Natural killer cell (primary cell): ENCODE results near the gene UQCC2. TPM values are rescaled to one million over a fixed set of nuclear protein-coding genes. Genes with fewer than 3 reads are reported as not detected.

Experiments
- ATAC-seq, 3 donors: fragments of 150-1000 bp in 2 of 3; fragments of 200-7000 bp in 1 of 3; cut with Tn5 transposase; 1 replicate in 1 of 3; 2 replicates in 2 of 3; pipeline ENCODE4 v1.10.0; 2021; ENCODE audit warnings: mild to moderate bottlenecking in 2 of 3, moderate library complexity in 2 of 3
- DNase-seq, 2 donors: peaks; one replicate each; pipeline versions ENCODE4 v3.0.0 to v3.0.0-alpha.2; 2013 to 2021; ENCODE audit warnings: mixed read lengths in 1 of 2
- H3K27ac ChIP-seq: one replicate; pipeline ENCODE4 v1.5.1; 2013; ENCODE audit warnings: mild to moderate bottlenecking, low read length
- H3K27me3 ChIP-seq: one replicate; pipeline ENCODE4 v1.6.1; 2013; ENCODE audit warnings: low read length; ENCODE audit not compliant: control insufficient read depth, insufficient read depth
- H3K36me3 ChIP-seq: one replicate; pipeline ENCODE4 v1.6.1; 2013; ENCODE audit warnings: low read length; ENCODE audit not compliant: control insufficient read depth, insufficient read depth
- H3K4me1 ChIP-seq: one replicate; pipeline ENCODE4 v1.6.1; 2013; ENCODE audit warnings: low read length; ENCODE audit not compliant: control insufficient read depth, insufficient read depth
- H3K4me3 ChIP-seq: one replicate; pipeline ENCODE4 v1.5.1; 2013; ENCODE audit warnings: low read length
- H3K9me3 ChIP-seq: one replicate; pipeline ENCODE4 v1.6.1; 2013; ENCODE audit warnings: low read length; ENCODE audit not compliant: control insufficient read depth, insufficient read depth
- H3K27ac Mint-ChIP-seq, 2 donors: one replicate each; pipeline ENCODE4 v1.8.0; 2022; ENCODE audit warnings: mild to moderate bottlenecking in 2 of 2, mixed read lengths in 2 of 2, moderate library complexity in 1 of 2
- H3K27me3 Mint-ChIP-seq, 2 donors: one replicate each; pipeline ENCODE4 v1.8.0; 2022; ENCODE audit warnings: low read depth in 2 of 2, mixed read lengths in 2 of 2
- H3K36me3 Mint-ChIP-seq: one replicate; pipeline ENCODE4 v1.8.0; 2022; ENCODE audit warnings: mixed read lengths
- H3K4me1 Mint-ChIP-seq, 2 donors: one replicate each; pipeline ENCODE4 v1.8.0; 2022; ENCODE audit warnings: mixed read lengths in 2 of 2
- H3K4me3 Mint-ChIP-seq: one replicate; pipeline ENCODE4 v1.8.0; 2022; ENCODE audit warnings: mild to moderate bottlenecking, moderate library complexity, mixed read lengths
- H3K9me3 Mint-ChIP-seq, 2 donors: one replicate each; pipeline ENCODE4 v1.8.0; 2022; ENCODE audit warnings: mixed read lengths in 2 of 2
- CTCF ChIP-seq: fragments of 200-600 bp; IDR thresholded peaks from one replicate; pipeline ENCODE4 v1.8.0; 2022; ENCODE audit warnings: antibody characterized with exemption
- WGBS: methylation state at CpG from one replicate; pipeline ENCODE4 v1.1.7; 2013; ENCODE audit warnings: missing lambda C conversion rate; ENCODE audit not compliant: insufficient coverage; 5-methylcytosine and 5-hydroxymethylcytosine counted together
- intact Hi-C: fragments of 100-400 bp; cut with micrococcal nuclease; formaldehyde crosslinking; loops from one replicate; pipeline ENCODE4 v1.14.2; 2022
- total RNA-seq, 4 donors: library from RNA; stranded (reverse); fragments of 120-200 nt in 1 of 4; gene quantifications; one replicate each; pipeline versions ENCODE4 v1.2.3 to v1.2.4, GENCODE V29; 2013 to 2022

The UQCC2 gene
- total RNA-seq, 3 donors from 2014 or later (not counting 1 experiment from before 2014, with no cell fraction given), result 15.8 to 19.6 (median 16.5) TPM

- H3K36me3 ChIP-seq, result peaks cover 3% of the 10 kb centered on the region
- no peaks in the 10 kb centered on the region for H3K9me3 ChIP-seq
- intact Hi-C loops, result no loop called here
- ATAC-seq (no peak), DNase-seq (no peak)
- H3K27me3 Mint-ChIP-seq, result no peaks in the 10 kb centered on the region
- H3K27me3 ChIP-seq, result no peaks in the 10 kb centered on the region
- TF ChIP-seq CTCF, result no peak
- WGBS, result 91% methylated on average over 11 of the region's 11 CpGs
- H3K4me1 ChIP-seq, result peaks cover 5% of the 10 kb centered on the region
- no peak overlapping the region for H3K27ac Mint-ChIP-seq
- no peaks in the 10 kb centered on the region for H3K9me3 Mint-ChIP-seq
- H3K36me3 Mint-ChIP-seq, result no peaks in the 10 kb centered on the region
- peaks cover 0 to 6% of the 10 kb centered on the region in 2 donors for H3K4me1 Mint-ChIP-seq
- H3K4me3 Mint-ChIP-seq, result no peak overlapping the region
- H3K27ac ChIP-seq, result no peak overlapping the region
- H3K4me3 ChIP-seq, result no peak overlapping the region
Observed at GRCh38 chr6:33704215-33705066, 7.1 kb downstream of the UQCC2 start.

GRCh38 chr6:33702345-33702977 is 9.0 kb downstream of the UQCC2 start:
- H3K27ac Mint-ChIP-seq, result no peak overlapping the region
- peak in 2 of 3 donors; percentile 43 to 83 for ATAC-seq
- intact Hi-C loops, result no loop called here
- 100% methylated on average over 1 of the region's 1 CpG for WGBS
- H3K9me3 Mint-ChIP-seq, result no peaks in the 10 kb centered on the region
- H3K36me3 Mint-ChIP-seq, result no peaks in the 10 kb centered on the region
- H3K9me3 ChIP-seq, result no peaks in the 10 kb centered on the region
- DNase-seq, result peak in 1 of 2 donors; percentile 34
- no peaks in the 10 kb centered on the region for H3K27me3 ChIP-seq
- H3K4me3 Mint-ChIP-seq, result no peak overlapping the region
- no peak overlapping the region for H3K4me3 ChIP-seq
- H3K27ac ChIP-seq, result no peak overlapping the region
- peaks cover 6% of the 10 kb centered on the region for H3K4me1 ChIP-seq
- no peak for TF ChIP-seq CTCF
- H3K4me1 Mint-ChIP-seq, result peaks cover 0 to 7% of the 10 kb centered on the region in 2 donors
- peaks cover 11% of the 10 kb centered on the region for H3K36me3 ChIP-seq
- no peaks in the 10 kb centered on the region for H3K27me3 Mint-ChIP-seq

GRCh38 chr6:33700391-33701050 is 11.0 kb downstream of the UQCC2 start:
- no peaks in the 10 kb centered on the region for H3K36me3 Mint-ChIP-seq
- no peaks in the 10 kb centered on the region for H3K9me3 ChIP-seq
- ATAC-seq, result peak; percentile 79 to 97 (median 84)
- no peaks in the 10 kb centered on the region for H3K27me3 Mint-ChIP-seq
- no peak overlapping the region for H3K4me3 Mint-ChIP-seq
- peaks cover 23% of the 10 kb centered on the region for H3K36me3 ChIP-seq
- H3K27ac Mint-ChIP-seq, result peak overlapping the region; percentile 54 to 58
- peaks cover 25% of the 10 kb centered on the region for H3K4me1 ChIP-seq
- H3K27ac ChIP-seq, result no peak overlapping the region
- whole genome bisulfite sequencing, result 35% methylated on average over 8 of the region's 10 CpGs
- no peaks in the 10 kb centered on the region for H3K9me3 Mint-ChIP-seq
- no peak overlapping the region for H3K4me3 ChIP-seq
- peaks cover 0 to 12% of the 10 kb centered on the region in 2 donors for H3K4me1 Mint-ChIP-seq
- DNase-seq, result peak; percentile 61 to 88
- no peaks in the 10 kb centered on the region for H3K27me3 ChIP-seq
- intact Hi-C loops, result loop anchor here (1.0 kb wide), 2 partner anchors 111 to 115 kb away; no protein-coding TSS in a partner anchor
- TF ChIP-seq CTCF, result peak; percentile 70
